H9 (cell line): ENCODE measurements around the gene PFN3. TPM values are rescaled to one million over a fixed set of nuclear protein-coding genes. Genes with fewer than 3 reads are reported as not detected.

Experiments
- DNase-seq: peaks from one replicate; pipeline ENCODE4 v3.0.0-alpha.2; 2017
- H2AFZ ChIP-seq: one replicate; pipeline ENCODE4 v1.6.1; 2013; ENCODE audit warnings: mild to moderate bottlenecking, low read length, control low read depth, moderate library complexity
- H2AK5ac ChIP-seq: 2 replicates; pipeline ENCODE4 v1.6.1; 2013; ENCODE audit warnings: low read length, control low read depth, mixed read lengths; ENCODE audit not compliant: insufficient read length
- H2BK120ac ChIP-seq: one replicate; pipeline ENCODE4 v1.6.1; 2013; ENCODE audit warnings: low read depth, mild to moderate bottlenecking, low read length, control low read depth, inconsistent platforms; ENCODE audit not compliant: poor library complexity, severe bottlenecking
- H2BK12ac ChIP-seq: 2 replicates; pipeline ENCODE4 v1.6.1; 2013; ENCODE audit warnings: low read length, control low read depth, mixed read lengths, low read depth; ENCODE audit not compliant: insufficient read length
- H2BK15ac ChIP-seq: 2 replicates; pipeline ENCODE4 v1.6.1; 2013; ENCODE audit warnings: low read depth, low read length, control low read depth
- H2BK20ac ChIP-seq: one replicate; pipeline ENCODE4 v1.6.1; 2013; ENCODE audit warnings: low read depth, mild to moderate bottlenecking, low read length, control low read depth, inconsistent platforms; ENCODE audit not compliant: poor library complexity, severe bottlenecking
- H2BK5ac ChIP-seq: 2 replicates; pipeline ENCODE4 v1.6.1; 2013; ENCODE audit warnings: low read length, control low read depth, mixed read lengths; ENCODE audit not compliant: insufficient read length
- H3K14ac ChIP-seq: 2 replicates; pipeline ENCODE4 v1.6.1; 2013; ENCODE audit warnings: low read length, control low read depth; ENCODE audit not compliant: insufficient read depth
- H3K18ac ChIP-seq: 2 replicates; pipeline ENCODE4 v1.6.1; 2013; ENCODE audit warnings: low read depth, mild to moderate bottlenecking, mixed read lengths, low read length, control low read depth; ENCODE audit not compliant: insufficient read length
- H3K23ac ChIP-seq: 2 replicates; pipeline ENCODE4 v1.6.1; 2013; ENCODE audit warnings: low read length, control low read depth, mixed read lengths, low read depth; ENCODE audit not compliant: insufficient read length
- H3K23me2 ChIP-seq: 2 replicates; pipeline ENCODE4 v1.6.1; 2013; ENCODE audit warnings: low read depth, mild to moderate bottlenecking, mixed read lengths, low read length, control low read depth; ENCODE audit not compliant: insufficient read length, poor library complexity, severe bottlenecking
- H3K27ac ChIP-seq: 2 replicates; pipeline ENCODE4 v1.5.1; 2013; ENCODE audit warnings: low read length, control low read depth, mixed read lengths, low read depth; ENCODE audit not compliant: insufficient read length
- H3K27me3 ChIP-seq: 2 replicates; pipeline ENCODE4 v1.6.1; 2013; ENCODE audit warnings: low read length, control low read depth, inconsistent platforms; ENCODE audit not compliant: insufficient read depth
- H3K4ac ChIP-seq: 2 replicates; pipeline ENCODE4 v1.6.1; 2013; ENCODE audit warnings: low read depth, mild to moderate bottlenecking, control low read depth, inconsistent platforms, low read length, moderate library complexity
- H3K4me1 ChIP-seq: 2 replicates; pipeline ENCODE4 v1.6.1; 2013; ENCODE audit warnings: low read length, control low read depth, inconsistent platforms; ENCODE audit not compliant: insufficient read depth
- H3K4me2 ChIP-seq: 2 replicates; pipeline ENCODE4 v1.6.1; 2013; ENCODE audit warnings: low read length, control low read depth, mixed read lengths; ENCODE audit not compliant: insufficient read length, insufficient read depth
- H3K56ac ChIP-seq: 2 replicates; pipeline ENCODE4 v1.6.1; 2013; ENCODE audit warnings: low read depth, mild to moderate bottlenecking, mixed read lengths, low read length, control low read depth; ENCODE audit not compliant: insufficient read length
- H3K79me1 ChIP-seq: 2 replicates; pipeline ENCODE4 v1.6.1; 2013; ENCODE audit warnings: low read depth, mild to moderate bottlenecking, moderate library complexity, low read length, control low read depth, inconsistent platforms; ENCODE audit not compliant: insufficient read depth, poor library complexity, severe bottlenecking
- H3K79me2 ChIP-seq: 2 replicates; pipeline ENCODE4 v1.6.1; 2013; ENCODE audit warnings: low read length, control low read depth, inconsistent platforms; ENCODE audit not compliant: insufficient read depth
- H3K9ac ChIP-seq: 2 replicates; pipeline ENCODE4 v1.6.1; 2013; ENCODE audit warnings: low read length, control low read depth, mixed read lengths; ENCODE audit not compliant: insufficient read length; ENCODE audit errors: extremely low read depth
- H3K9me3 ChIP-seq: one replicate; pipeline ENCODE4 v1.6.1; 2013; ENCODE audit warnings: low read depth, low read length, inconsistent platforms; ENCODE audit not compliant: control insufficient read depth
- H3T11ph ChIP-seq: one replicate; pipeline ENCODE4 v1.6.1; 2013; ENCODE audit warnings: mild to moderate bottlenecking, low read length, control low read depth, inconsistent platforms
- H4K20me1 ChIP-seq: one replicate; pipeline ENCODE4 v1.6.1; 2013; ENCODE audit not compliant: control insufficient read depth, insufficient read length, insufficient read depth
- H4K5ac ChIP-seq: 2 replicates; pipeline ENCODE4 v1.6.1; 2013; ENCODE audit warnings: low read depth, mild to moderate bottlenecking, mixed read lengths, low read length, control low read depth; ENCODE audit not compliant: insufficient read length
- H4K8ac ChIP-seq: replicated peaks from 2 replicates; pipeline ENCODE4 v1.6.1; 2013; ENCODE audit warnings: low read length, control low read depth, mixed read lengths, low read depth; ENCODE audit not compliant: insufficient read length
- H4K91ac ChIP-seq: 2 replicates; pipeline ENCODE4 v1.6.1; 2013; ENCODE audit warnings: low read depth, mild to moderate bottlenecking, moderate library complexity, mixed read lengths, low read length, control low read depth; ENCODE audit not compliant: insufficient read length
- H3K27ac Mint-ChIP-seq, 3 experiments: 2 replicates in 2 of 3; 3 replicates in 1 of 3; pipeline ENCODE4 v1.8.0; 2020 to 2021; ENCODE audit warnings: mixed read lengths in 3 of 3, mild to moderate bottlenecking in 1 of 3, moderate library complexity in 1 of 3
- H3K27me3 Mint-ChIP-seq: 2 replicates; pipeline ENCODE4 v1.8.0; 2021; ENCODE audit warnings: low read depth, mild to moderate bottlenecking, moderate library complexity, mixed read lengths
- H3K36me3 Mint-ChIP-seq, 3 experiments: 2 replicates in 2 of 3; 3 replicates in 1 of 3; pipeline ENCODE4 v1.8.0; 2020 to 2021; ENCODE audit warnings: low read depth in 3 of 3, mixed read lengths in 3 of 3; ENCODE audit not compliant: insufficient read depth in 1 of 3
- H3K4me1 Mint-ChIP-seq, 2 experiments: 2 replicates each; pipeline ENCODE4 v1.8.0; 2020; ENCODE audit warnings: mixed read lengths in 2 of 2
- H3K4me3 Mint-ChIP-seq, 2 experiments: 2 replicates in 1 of 2; 3 replicates in 1 of 2; pipeline ENCODE4 v1.8.0; 2020 to 2021; ENCODE audit warnings: mild to moderate bottlenecking in 2 of 2, mixed read lengths in 2 of 2, moderate library complexity in 1 of 2
- H3K9me3 Mint-ChIP-seq, 2 experiments: 2 replicates in 1 of 2; 3 replicates in 1 of 2; pipeline ENCODE4 v1.8.0; 2020; ENCODE audit warnings: mild to moderate bottlenecking in 2 of 2, mixed read lengths in 2 of 2, moderate library complexity in 1 of 2
- WGBS: extraction: QIAGEN DNeasy Blood & Tissue Kit; methylation state at CpG from one replicate; pipeline ENCODE4 v1.1.7; 2013; ENCODE audit warnings: missing lambda C conversion rate, low lambda C conversion rate, mixed read lengths; ENCODE audit not compliant: insufficient read length; ENCODE audit errors: extremely low coverage; 5-methylcytosine and 5-hydroxymethylcytosine counted together
- total RNA-seq: library from RNA; stranded (reverse); gene quantifications from 2 replicates; pipeline ENCODE4 v1.2.1, GENCODE V29; 2021
- TF ChIP-seq, protein P1 (sequence below): fragments of 200-600 bp; sonication (generic); conservative IDR thresholded peaks from 3 replicates; pipeline ENCODE4 v1.8.0; 2021; ENCODE audit warnings: antibody characterized with exemption, mild to moderate bottlenecking

PFN3 gene
- total RNA-seq, 1 experiment from 2014 or later: not detected

DNA sequence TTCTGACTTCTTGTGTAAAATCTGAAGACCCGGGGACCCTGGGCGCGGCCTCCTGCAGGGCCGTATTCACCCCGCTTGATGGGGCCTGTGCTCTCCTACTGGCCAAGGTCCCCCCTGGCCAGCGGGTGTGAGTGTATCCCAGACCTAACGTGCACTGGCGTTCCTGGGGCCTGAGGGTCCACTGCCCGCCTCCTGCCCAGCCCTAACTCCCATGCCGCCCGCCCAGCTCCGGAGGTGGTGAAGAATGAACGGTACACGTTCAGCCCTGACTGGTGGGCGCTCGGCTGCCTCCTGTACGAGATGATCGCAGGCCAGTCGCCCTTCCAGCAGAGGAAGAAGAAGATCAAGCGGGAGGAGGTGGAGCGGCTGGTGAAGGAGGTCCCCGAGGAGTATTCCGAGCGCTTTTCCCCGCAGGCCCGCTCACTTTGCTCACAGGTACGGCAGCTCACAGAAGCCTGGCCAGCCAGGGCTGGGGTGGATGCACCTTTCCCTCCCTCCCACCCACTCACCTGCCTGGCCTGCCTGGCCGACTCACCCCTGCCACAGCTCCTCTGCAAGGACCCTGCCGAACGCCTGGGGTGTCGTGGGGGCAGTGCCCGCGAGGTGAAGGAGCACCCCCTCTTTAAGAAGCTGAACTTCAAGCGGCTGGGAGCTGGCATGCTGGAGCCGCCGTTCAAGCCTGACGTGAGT, 35.5 kb upstream of the PFN3 start:
- Histone ChIP-seq H2AFZ (no peak overlapping the region), H4K8ac (no peak overlapping the region), H4K20me1 (peaks cover 2% of the 10 kb centered on the region), H3T11ph (no peak overlapping the region), H3K79me2 (no peaks in the 10 kb centered on the region), H3K9me3 (no peaks in the 10 kb centered on the region), H4K91ac (no peak overlapping the region), H3K4me1 (no peaks in the 10 kb centered on the region), H3K79me1 (no peaks in the 10 kb centered on the region), H2BK15ac (no peak overlapping the region), H3K9ac (no peak overlapping the region), H2BK120ac (no peak overlapping the region), H3K56ac (no peak overlapping the region), H3K4me2 (no peak overlapping the region), H3K4ac (no peak overlapping the region), H2BK5ac (no peak overlapping the region), H3K23me2 (no peaks in the 10 kb centered on the region), H3K23ac (no peak overlapping the region), H2BK12ac (no peak overlapping the region), H2BK20ac (no peak overlapping the region), H4K5ac (no peak overlapping the region), H3K27ac (no peak overlapping the region), H3K14ac (no peak overlapping the region), H3K18ac (no peak overlapping the region), H2AK5ac (no peak overlapping the region), H3K27me3 (no peaks in the 10 kb centered on the region)
- Mint-ChIP-seq H3K36me3 (peaks cover 23 to 75% (median 63%) of the 10 kb centered on the region in 3 experiments), H3K9me3 (peaks cover 0 to 3% of the 10 kb centered on the region in 2 experiments; a peak in 1 of 5 replicates), H3K27me3 (peaks cover 1% of the 10 kb centered on the region; the same call in 1 of the 2 replicates), H3K27ac (no peak overlapping the region), H3K4me3 (no peak overlapping the region; a peak in 1 of 5 replicates), H3K4me1 (peaks cover 10 to 22% of the 10 kb centered on the region in 2 experiments)
- WGBS: no CpG with 5 or more reads among the region's 37 CpGs
- TF ChIP-seq, protein P1, sequence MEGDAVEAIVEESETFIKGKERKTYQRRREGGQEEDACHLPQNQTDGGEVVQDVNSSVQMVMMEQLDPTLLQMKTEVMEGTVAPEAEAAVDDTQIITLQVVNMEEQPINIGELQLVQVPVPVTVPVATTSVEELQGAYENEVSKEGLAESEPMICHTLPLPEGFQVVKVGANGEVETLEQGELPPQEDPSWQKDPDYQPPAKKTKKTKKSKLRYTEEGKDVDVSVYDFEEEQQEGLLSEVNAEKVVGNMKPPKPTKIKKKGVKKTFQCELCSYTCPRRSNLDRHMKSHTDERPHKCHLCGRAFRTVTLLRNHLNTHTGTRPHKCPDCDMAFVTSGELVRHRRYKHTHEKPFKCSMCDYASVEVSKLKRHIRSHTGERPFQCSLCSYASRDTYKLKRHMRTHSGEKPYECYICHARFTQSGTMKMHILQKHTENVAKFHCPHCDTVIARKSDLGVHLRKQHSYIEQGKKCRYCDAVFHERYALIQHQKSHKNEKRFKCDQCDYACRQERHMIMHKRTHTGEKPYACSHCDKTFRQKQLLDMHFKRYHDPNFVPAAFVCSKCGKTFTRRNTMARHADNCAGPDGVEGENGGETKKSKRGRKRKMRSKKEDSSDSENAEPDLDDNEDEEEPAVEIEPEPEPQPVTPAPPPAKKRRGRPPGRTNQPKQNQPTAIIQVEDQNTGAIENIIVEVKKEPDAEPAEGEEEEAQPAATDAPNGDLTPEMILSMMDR: no peak
- no peak for DNase-seq
